GOT3 (cell line): ENCODE results near the gene TXNDC16.

Experiments
- DNase-seq: peaks from one replicate; lab custom pipeline; 2025; ENCODE audit warnings: mixed read lengths; lab: John Stamatoyannopoulos, UW

TXNDC16 gene

GRCh38 chr14:52455291-52456088 is 96.8 kb downstream of the TXNDC16 start:
- no peak for DNase-seq

- no peak for DNase-seq
Measured at GRCh38 chr14:52447236-52447635, 105.1 kb downstream of the TXNDC16 start.

- no peak for DNase-seq
Measured at GRCh38 chr14:52446355-52446754, 106.0 kb downstream of the TXNDC16 start.

- no peak for DNase-seq
Measured at GRCh38 chr14:52443506-52443905, 108.8 kb downstream of the TXNDC16 start.

GRCh38 chr14:52442602-52443001 is 109.7 kb downstream of the TXNDC16 start:
- DNase-seq: no peak

GRCh38 chr14:52442166-52442565 is 110.1 kb downstream of the TXNDC16 start:
- no peak for DNase-seq

GRCh38 chr14:52439476-52439875 is 112.8 kb downstream of the TXNDC16 start:
- DNase-seq: no peak

- DNase-seq: no peak
Measured at GRCh38 chr14:52434955-52435354, 117.3 kb downstream of the TXNDC16 start.

- DNase-seq: no peak
Measured at GRCh38 chr14:52430474-52430873, 121.8 kb downstream of the TXNDC16 start.

- no peak for DNase-seq
Measured at GRCh38 chr14:52429451-52429850, 122.9 kb downstream of the TXNDC16 start.

- DNase-seq: no peak
Measured at GRCh38 chr14:52427460-52427859, 124.8 kb downstream of the TXNDC16 start.

GRCh38 chr14:52422650-52423356 is 129.5 kb downstream of the TXNDC16 start:
- no peak for DNase-seq

GRCh38 chr14:52417139-52417538 is 135.2 kb downstream of the TXNDC16 start:
- DNase-seq: no peak

GRCh38 chr14:52413729-52414408 is 138.4 kb downstream of the TXNDC16 start:
- DNase-seq: no peak

GRCh38 chr14:52412426-52412825 is 139.9 kb downstream of the TXNDC16 start:
- no peak for DNase-seq

GRCh38 chr14:52405314-52405713 is 147.0 kb downstream of the TXNDC16 start:
- no peak for DNase-seq

- DNase-seq: no peak
Measured at GRCh38 chr14:52402812-52403526, 149.3 kb downstream of the TXNDC16 start.

GRCh38 chr14:52400846-52401245 is 151.5 kb downstream of the TXNDC16 start:
- DNase-seq: no peak

GRCh38 chr14:52399921-52400595 is 152.2 kb downstream of the TXNDC16 start:
- DNase-seq: no peak

GRCh38 chr14:52399104-52399503 is 153.2 kb downstream of the TXNDC16 start:
- no peak for DNase-seq

GRCh38 chr14:52397844-52398243 is 154.5 kb downstream of the TXNDC16 start:
- DNase-seq: no peak

GRCh38 chr14:52395728-52396127 is 156.6 kb downstream of the TXNDC16 start:
- DNase-seq: no peak
